Thymus (tissue), 11 donors: Measurements from ENCODE around the gene STAB2. TPM values are rescaled to one million over a fixed set of nuclear protein-coding genes. Genes with fewer than 3 reads are reported as not detected.

ENCODE experiments used
- DNase-seq, 9 donors: peaks; one replicate each; pipeline ENCODE4 v3.0.0-alpha.2; 2013; ENCODE audit warnings: low spot score in 9 of 9, low read depth in 6 of 9, missing footprints in 1 of 9
- H3K27ac ChIP-seq, 2 donors: one replicate each; pipeline ENCODE4 v1.5.1; 2013; ENCODE audit warnings: control low read depth in 1 of 2, low read depth in 1 of 2, low read length in 1 of 2, mild to moderate bottlenecking in 1 of 2, moderate library complexity in 1 of 2
- H3K27me3 ChIP-seq, 2 donors: one replicate each; pipeline ENCODE4 v1.5.1; 2013; ENCODE audit warnings: low read length in 1 of 2; ENCODE audit not compliant: control insufficient read depth in 2 of 2, insufficient read depth in 1 of 2
- H3K36me3 ChIP-seq, 2 donors: one replicate each; pipeline ENCODE4 v1.5.1; 2013; ENCODE audit warnings: low read length in 1 of 2, mild to moderate bottlenecking in 1 of 2, moderate library complexity in 1 of 2; ENCODE audit not compliant: control insufficient read depth in 2 of 2, insufficient read depth in 2 of 2
- H3K4me1 ChIP-seq, 2 donors: one replicate each; pipeline ENCODE4 v1.5.1; 2013; ENCODE audit warnings: low read length in 2 of 2; ENCODE audit not compliant: control insufficient read depth in 2 of 2, insufficient read depth in 2 of 2
- H3K4me3 ChIP-seq, 2 donors: one replicate each; pipeline ENCODE4 v1.5.1; 2013; ENCODE audit warnings: low read length in 2 of 2, control low read depth in 1 of 2, mild to moderate bottlenecking in 1 of 2
- H3K9me3 ChIP-seq, 2 donors: one replicate each; pipeline ENCODE4 v1.5.1; 2013; ENCODE audit warnings: low read length in 1 of 2, mild to moderate bottlenecking in 1 of 2; ENCODE audit not compliant: control insufficient read depth in 2 of 2, insufficient read depth in 1 of 2
- WGBS: extraction: QIAGEN DNeasy Blood & Tissue Kit; methylation state at CpG from one replicate; pipeline ENCODE4 v1.1.7; 2013; 5-methylcytosine and 5-hydroxymethylcytosine counted together
- polyA plus RNA-seq: library from polyadenylated mRNA; stranded (reverse); fragments of 200-250 nt; gene quantifications from one replicate; pipeline ENCODE4 v1.2.3, GENCODE V29; 2013
- total RNA-seq: library from RNA; stranded (reverse); fragments of 120-200 nt; gene quantifications from one replicate; pipeline ENCODE4 v1.2.4, GENCODE V29; 2013
- donor health status: healthy.

Gene STAB2
- total and polyA plus RNA-seq, 2 donors, result 0.11 to 0.24 TPM

DNA sequence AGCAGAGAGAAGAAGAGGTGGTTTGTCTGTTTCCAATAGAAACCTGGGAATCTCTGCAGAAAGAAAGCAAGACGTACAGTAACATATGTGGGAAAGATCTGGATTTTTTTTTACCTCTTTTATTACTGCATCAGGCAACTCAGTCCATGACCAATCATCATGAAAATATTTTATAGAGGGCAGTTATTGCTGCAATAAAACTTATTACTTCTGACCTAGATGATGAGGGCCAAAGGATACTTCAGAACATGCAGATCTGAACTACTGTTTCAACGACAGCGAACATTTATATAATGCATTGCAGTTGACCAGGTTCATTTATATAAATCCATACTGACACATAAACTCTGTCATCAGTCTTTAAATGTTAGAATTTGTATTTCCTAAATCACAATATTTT, 67.7 kb downstream of the STAB2 start:
- WGBS, result 94% methylated on average over 3 of the region's 3 CpGs
- no peaks in the 10 kb centered on the region for H3K36me3 ChIP-seq

DNA sequence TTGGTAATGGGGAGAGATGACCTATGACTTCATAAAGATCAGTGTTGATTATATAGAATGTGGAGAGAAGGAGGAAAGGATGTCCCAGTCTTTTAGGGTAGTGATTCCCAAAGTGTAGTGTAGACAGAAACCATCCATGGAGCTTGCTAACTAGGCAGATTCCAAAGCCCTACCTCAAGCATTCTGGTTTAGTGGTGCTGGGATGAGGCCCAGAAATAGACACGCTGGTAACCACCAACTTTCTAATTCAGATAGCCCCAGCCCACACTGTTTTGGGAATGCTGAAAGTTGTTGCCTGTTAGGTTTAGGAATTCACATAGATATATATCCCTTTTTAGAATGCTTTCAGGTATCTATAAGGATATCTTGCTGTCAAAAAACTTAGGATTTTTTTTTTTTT, 69.2 kb downstream of the STAB2 start:
- Histone ChIP-seq H3K4me3 (no peak overlapping the region), H3K27ac (no peak overlapping the region), H3K9me3 (no peaks in the 10 kb centered on the region), H3K36me3 (no peaks in the 10 kb centered on the region), H3K4me1 (peaks cover 0 to 4% of the 10 kb centered on the region in 2 donors), H3K27me3 (peaks cover 0 to 5% of the 10 kb centered on the region in 2 donors)
- DNase-seq, result no peak
- 95% methylated on average over 1 of the region's 1 CpG for WGBS

More for the DNA sequence above, 67.7 kb downstream of the STAB2 start:
- H3K4me1 ChIP-seq, result peaks cover 0 to 4% of the 10 kb centered on the region in 2 donors
- peaks cover 0 to 5% of the 10 kb centered on the region in 2 donors for H3K27me3 ChIP-seq
- no peaks in the 10 kb centered on the region for H3K9me3 ChIP-seq
- H3K4me3 ChIP-seq, result no peak overlapping the region
- DNase-seq, result no peak
- H3K27ac ChIP-seq, result no peak overlapping the region

DNA sequence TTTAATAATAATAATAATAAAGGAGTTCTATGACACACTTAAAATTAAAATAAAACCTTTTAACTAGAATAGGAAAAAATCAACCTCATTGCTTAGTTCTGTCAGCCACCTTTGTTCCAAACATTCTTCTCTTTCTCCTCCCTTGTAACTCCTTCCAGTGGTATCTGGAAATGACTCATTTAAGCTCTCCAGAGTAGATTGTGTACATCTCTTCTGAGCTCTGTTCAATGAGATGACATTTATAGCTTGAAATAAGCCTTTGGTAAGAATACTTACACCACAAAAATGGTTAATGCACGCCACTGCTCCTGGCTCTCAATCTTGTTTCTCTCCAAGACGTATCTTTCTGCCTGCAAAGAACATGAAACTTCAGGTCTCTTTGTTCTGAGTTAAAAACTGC, 70.3 kb downstream of the STAB2 start:
- WGBS, result 46% methylated on average over 2 of the region's 2 CpGs
- Histone ChIP-seq H3K9me3 (no peaks in the 10 kb centered on the region), H3K27ac (no peak overlapping the region), H3K4me1 (peaks cover 0 to 4% of the 10 kb centered on the region in 2 donors), H3K27me3 (peaks cover 0 to 5% of the 10 kb centered on the region in 2 donors), H3K4me3 (no peak overlapping the region), H3K36me3 (no peaks in the 10 kb centered on the region)
- no peak for DNase-seq

DNA sequence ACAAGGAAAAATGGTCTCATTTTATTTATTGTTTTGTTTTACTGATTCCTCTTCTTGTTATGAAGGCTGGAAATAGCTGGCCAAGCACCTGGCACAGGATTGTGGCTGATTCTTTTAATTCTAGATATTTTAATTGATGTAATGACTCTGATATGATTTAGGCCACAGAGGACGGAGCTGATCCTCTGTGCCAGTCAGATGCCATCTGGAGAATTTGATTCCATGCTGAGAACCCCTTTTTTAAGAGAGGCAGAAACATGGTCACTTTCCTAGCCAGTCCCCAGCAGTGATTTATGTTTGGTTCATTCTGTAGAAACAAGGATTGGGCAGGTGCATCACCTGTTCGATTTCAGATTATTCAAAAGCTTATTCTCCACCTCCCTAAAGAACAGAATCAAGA, 77.6 kb downstream of the STAB2 start:
- 87% methylated on average over 2 of the region's 2 CpGs for WGBS
- Histone ChIP-seq H3K27ac (no peak overlapping the region), H3K36me3 (no peaks in the 10 kb centered on the region), H3K4me3 (no peak overlapping the region), H3K9me3 (no peaks in the 10 kb centered on the region), H3K27me3 (peaks cover 0 to 3% of the 10 kb centered on the region in 2 donors), H3K4me1 (no peaks in the 10 kb centered on the region)
- no peak for DNase-seq

DNA sequence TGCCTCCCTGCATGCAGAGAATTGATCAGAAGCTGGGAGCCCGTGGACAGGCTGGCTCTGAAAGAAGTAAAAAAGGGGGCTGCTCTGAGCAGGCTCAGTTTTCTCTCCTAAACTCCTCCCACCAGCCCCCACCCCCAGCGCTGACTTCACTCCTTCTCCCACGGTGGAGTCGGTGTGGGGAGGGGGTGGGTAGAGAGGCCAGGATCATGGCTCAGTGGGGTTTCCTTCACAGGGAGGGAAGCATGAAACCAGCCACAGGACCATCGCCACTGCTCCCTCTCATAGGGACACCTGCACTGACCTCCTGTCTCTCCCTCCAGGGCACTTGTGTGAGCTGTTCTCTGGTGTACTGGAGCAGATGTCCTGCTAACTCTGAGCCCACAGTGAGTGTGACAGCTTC, 78.9 kb downstream of the STAB2 start:
- H3K27ac ChIP-seq, result no peak overlapping the region
- no peak overlapping the region for H3K4me3 ChIP-seq
- 45% methylated on average over 5 of the region's 5 CpGs for WGBS
- DNase-seq, result no peak
- H3K4me1 ChIP-seq, result no peaks in the 10 kb centered on the region
- no peaks in the 10 kb centered on the region for H3K9me3 ChIP-seq
- H3K36me3 ChIP-seq, result no peaks in the 10 kb centered on the region
- H3K27me3 ChIP-seq, result peaks cover 0 to 3% of the 10 kb centered on the region in 2 donors

GRCh38 chr12:103667125-103667524, 80.1 kb downstream of the STAB2 start:
- no peaks in the 10 kb centered on the region for H3K9me3 ChIP-seq
- WGBS, result 65% methylated on average over 2 of the region's 2 CpGs
- DNase-seq, result no peak
- H3K36me3 ChIP-seq, result no peaks in the 10 kb centered on the region
- peaks cover 0 to 3% of the 10 kb centered on the region in 2 donors for H3K27me3 ChIP-seq
- no peak overlapping the region for H3K27ac ChIP-seq
- no peak overlapping the region for H3K4me3 ChIP-seq
- H3K4me1 ChIP-seq, result no peaks in the 10 kb centered on the region

DNA sequence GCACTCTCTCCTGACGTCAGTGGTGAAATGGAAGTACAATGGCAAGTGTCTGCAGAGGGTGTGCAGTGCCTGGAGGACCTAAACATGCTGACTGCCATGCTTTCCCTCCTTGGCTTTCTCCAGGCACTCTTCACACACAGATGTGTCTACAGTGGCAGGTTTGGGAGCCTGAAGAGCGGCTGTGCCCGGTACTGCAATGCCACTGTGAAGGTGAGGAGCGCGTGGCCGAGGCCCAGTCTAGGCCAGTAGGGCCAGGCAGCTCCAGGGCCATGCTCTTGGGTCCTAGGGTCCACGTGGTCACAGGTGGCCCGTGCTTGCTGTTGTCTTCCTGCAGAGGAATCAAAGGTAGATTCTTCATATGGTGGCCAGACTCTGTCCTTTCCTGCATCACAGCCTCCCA, 81.4 kb downstream of the STAB2 start:
- Histone ChIP-seq H3K4me1 (no peaks in the 10 kb centered on the region), H3K4me3 (no peak overlapping the region), H3K27me3 (peaks cover 0 to 3% of the 10 kb centered on the region in 2 donors), H3K36me3 (no peaks in the 10 kb centered on the region), H3K27ac (no peak overlapping the region), H3K9me3 (no peaks in the 10 kb centered on the region)
- WGBS, result 95% methylated on average over 8 of the region's 8 CpGs
- DNase-seq, result no peak

GRCh38 chr12:103671367-103671766, 84.3 kb downstream of the STAB2 start:
- no peak overlapping the region for H3K4me3 ChIP-seq
- H3K36me3 ChIP-seq, result no peaks in the 10 kb centered on the region
- whole genome bisulfite sequencing, result 99% methylated on average over 1 of the region's 1 CpG
- no peaks in the 10 kb centered on the region for H3K9me3 ChIP-seq
- no peaks in the 10 kb centered on the region for H3K27me3 ChIP-seq
- no peak for DNase-seq
- no peak overlapping the region for H3K27ac ChIP-seq
- no peaks in the 10 kb centered on the region for H3K4me1 ChIP-seq

GRCh38 chr12:103672401-103673119, 85.5 kb downstream of the STAB2 start:
- Histone ChIP-seq H3K4me3 (no peak overlapping the region), H3K27ac (no peak overlapping the region), H3K4me1 (no peaks in the 10 kb centered on the region), H3K36me3 (no peaks in the 10 kb centered on the region), H3K9me3 (no peaks in the 10 kb centered on the region), H3K27me3 (no peaks in the 10 kb centered on the region)
- 95% methylated on average over 10 of the region's 10 CpGs for WGBS
- DNase-seq, result no peak
